NCI-H460 (cell line): Measurements from ENCODE around the gene USE1. TPM values are rescaled to one million over a fixed set of nuclear protein-coding genes. Genes with fewer than 3 reads are reported as not detected.
A peak's percentile ranks its signal among the peaks of the same experiment; 100 is the strongest.

Source experiments
- DNase-seq: peaks from one replicate; pipeline ENCODE4 v3.0.0-alpha.2; 2016; ENCODE audit warnings: low read depth; ENCODE audit errors: extremely low read depth
- total RNA-seq: library from RNA; depleted of rRNA; stranded (reverse); fragments of >200 nt; shearing (Covaris generic); gene quantifications from 2 replicates; pipeline ENCODE4 v1.2.3, GENCODE V29; 2014

The USE1 gene
- total RNA-seq, 1 experiment from 2014 or later = 28.9 TPM

GRCh38 chr19:17235300-17235970, 20.3 kb downstream of the USE1 start:
- DNase-seq = peak; percentile 45

- no peak for DNase-seq
These were observed 21.0 kb downstream of the USE1 start for GRCh38 chr19:17235971-17236777.

GRCh38 chr19:17236811-17237543, 21.8 kb downstream of the USE1 start:
- DNase-seq = no peak

GRCh38 chr19:17237747-17238706, 22.9 kb downstream of the USE1 start:
- no peak for DNase-seq

GRCh38 chr19:17240062-17240752, 25.1 kb downstream of the USE1 start:
- DNase-seq = no peak

GRCh38 chr19:17240826-17241399, 25.8 kb downstream of the USE1 start:
- no peak for DNase-seq

- no peak for DNase-seq
These were observed 27.5 kb downstream of the USE1 start for GRCh38 chr19:17242431-17243208.

- no peak for DNase-seq
These were observed 28.2 kb downstream of the USE1 start for GRCh38 chr19:17243211-17243829.

GRCh38 chr19:17243830-17244617, 28.9 kb downstream of the USE1 start:
- DNase-seq = no peak

- no peak for DNase-seq
These were observed 29.7 kb downstream of the USE1 start for GRCh38 chr19:17244618-17245534.

- no peak for DNase-seq
These were observed 30.4 kb downstream of the USE1 start, which contains the start of gene NR2F6 for GRCh38 chr19:17245535-17245984. TSS of gene NR2F6 (minus strand) at chr19:17245919. CDS start at chr19:17245220, 699 bp downstream.

GRCh38 chr19:17246681-17247425, 31.7 kb downstream of the USE1 start:
- no peak for DNase-seq

- no peak for DNase-seq
These were observed 33.0 kb downstream of the USE1 start for GRCh38 chr19:17248011-17248776.

GRCh38 chr19:17249887-17250548, 34.9 kb downstream of the USE1 start:
- DNase-seq = no peak
